ENCODE results near the gene SHMT2.
"Not testable (repeated sequence)": the region's sequence is repeated elsewhere in the genome, so short reads cannot be mapped to it uniquely, and the experiment has no call there.

DNA sequence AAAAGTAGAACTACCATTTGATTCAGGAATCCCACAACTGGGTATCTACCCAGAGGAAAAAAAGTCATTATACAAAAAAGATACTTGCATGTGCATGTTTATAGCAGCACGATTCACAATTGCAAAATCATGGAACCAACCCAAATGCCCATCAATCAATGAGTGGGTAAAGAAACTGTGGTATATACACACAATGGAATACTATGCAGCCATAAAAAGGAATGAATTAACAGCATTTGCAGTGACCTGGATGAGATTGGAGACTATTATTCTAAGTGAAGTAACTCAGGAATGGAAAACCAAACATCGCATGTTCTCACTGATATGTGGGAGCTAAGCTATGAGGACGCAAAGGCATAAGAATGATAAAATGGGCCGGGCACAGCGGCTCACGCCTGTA is 46.7 kb downstream of the SHMT2 start:
- not testable (repeated sequence) for TF ChIP-seq EZH2 (IDR thresholded peaks at IDR 0.05; ENCODE audit: borderline replicate concordance, low read depth, low read length, poor library complexity, severe bottlenecking)
- TF ChIP-seq, protein P1, sequence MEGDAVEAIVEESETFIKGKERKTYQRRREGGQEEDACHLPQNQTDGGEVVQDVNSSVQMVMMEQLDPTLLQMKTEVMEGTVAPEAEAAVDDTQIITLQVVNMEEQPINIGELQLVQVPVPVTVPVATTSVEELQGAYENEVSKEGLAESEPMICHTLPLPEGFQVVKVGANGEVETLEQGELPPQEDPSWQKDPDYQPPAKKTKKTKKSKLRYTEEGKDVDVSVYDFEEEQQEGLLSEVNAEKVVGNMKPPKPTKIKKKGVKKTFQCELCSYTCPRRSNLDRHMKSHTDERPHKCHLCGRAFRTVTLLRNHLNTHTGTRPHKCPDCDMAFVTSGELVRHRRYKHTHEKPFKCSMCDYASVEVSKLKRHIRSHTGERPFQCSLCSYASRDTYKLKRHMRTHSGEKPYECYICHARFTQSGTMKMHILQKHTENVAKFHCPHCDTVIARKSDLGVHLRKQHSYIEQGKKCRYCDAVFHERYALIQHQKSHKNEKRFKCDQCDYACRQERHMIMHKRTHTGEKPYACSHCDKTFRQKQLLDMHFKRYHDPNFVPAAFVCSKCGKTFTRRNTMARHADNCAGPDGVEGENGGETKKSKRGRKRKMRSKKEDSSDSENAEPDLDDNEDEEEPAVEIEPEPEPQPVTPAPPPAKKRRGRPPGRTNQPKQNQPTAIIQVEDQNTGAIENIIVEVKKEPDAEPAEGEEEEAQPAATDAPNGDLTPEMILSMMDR (conservative IDR thresholded peaks at IDR 0.05; ENCODE audit: low read depth, low read length) = not testable (repeated sequence)

Data from A673 (cell line).